Limb (tissue), 2 donors: ENCODE measurements around the gene PFDN5.

Experiments used
- DNase-seq, 2 donors: peaks; one replicate each; pipeline ENCODE4 v3.0.0-alpha.2; 2016; ENCODE audit errors: extremely low spot score in 2 of 2

Gene PFDN5

GRCh38 chr12:53295070-53295890, at the start of gene PFDN5:
Gene PFDN5, plus strand, starts transcription at chr12:53295542. Its CDS starts 26 bp downstream, at chr12:53295568.
- peak; percentile 90 to 93 for DNase-seq

GRCh38 chr12:53251477-53252348, 43.6 kb upstream of the PFDN5 start:
- DNase-seq, result peak; percentile 86 to 95

GRCh38 chr12:53252349-53252916, 42.9 kb upstream of the PFDN5 start:
- no peak for DNase-seq

- no peak for DNase-seq
Observed at GRCh38 chr12:53253298-53253697, 42.0 kb upstream of the PFDN5 start.

- DNase-seq, result no peak
Observed at GRCh38 chr12:53254816-53255545, 40.4 kb upstream of the PFDN5 start.

- DNase-seq, result no peak
Observed at GRCh38 chr12:53255996-53256395, 39.3 kb upstream of the PFDN5 start.

- no peak for DNase-seq
Observed at GRCh38 chr12:53258541-53259539, 36.5 kb upstream of the PFDN5 start.

- no peak for DNase-seq
Observed at GRCh38 chr12:53259891-53260290, 35.5 kb upstream of the PFDN5 start.

GRCh38 chr12:53265783-53266182, 29.6 kb upstream of the PFDN5 start:
- no peak for DNase-seq

GRCh38 chr12:53267306-53267998, 27.9 kb upstream of the PFDN5 start:
- DNase-seq, result no peak

GRCh38 chr12:53267999-53268629, 27.2 kb upstream of the PFDN5 start, which contains the start of gene ESPL1:
Gene ESPL1, plus strand, starts transcription at chr12:53268299. Its CDS starts 468 bp downstream, at chr12:53268767.
- peak; percentile 82 to 87 for DNase-seq

- DNase-seq, result no peak
Observed at GRCh38 chr12:53268630-53269562, 26.4 kb upstream of the PFDN5 start.

GRCh38 chr12:53274445-53274844, 20.9 kb upstream of the PFDN5 start:
- DNase-seq, result no peak

- DNase-seq, result no peak
Observed at GRCh38 chr12:53276511-53276910, 18.8 kb upstream of the PFDN5 start.

GRCh38 chr12:53277981-53278380, 17.4 kb upstream of the PFDN5 start:
- DNase-seq, result no peak

GRCh38 chr12:53279283-53279869, 16.0 kb upstream of the PFDN5 start:
- no peak for DNase-seq

GRCh38 chr12:53279888-53280498, 15.3 kb upstream of the PFDN5 start:
- DNase-seq, result no peak
